GM12864 (cell line): ENCODE results near the gene BIK.

Experiments used
- DNase-seq: peaks from one replicate; pipeline ENCODE4 v3.0.0-alpha.2; 2011; ENCODE audit warnings: low read depth
- H3K4me3 ChIP-seq: 2 replicates; pipeline ENCODE4 v1.5.1; 2011; ENCODE audit warnings: mild to moderate bottlenecking, low read depth, low read length, control low read depth
- CTCF ChIP-seq: IDR thresholded peaks from 2 replicates; pipeline ENCODE4 v1.5.1; 2011; ENCODE audit warnings: low read depth, mild to moderate bottlenecking, moderate library complexity, low read length, control low read depth, inconsistent platforms; ENCODE audit errors: missing control alignments

Gene BIK

GRCh38 chr22:43154887-43155536, 44.5 kb downstream of the BIK start:
- no peak for TF ChIP-seq CTCF
- no peak for DNase-seq

GRCh38 chr22:43155789-43156188, 45.2 kb downstream of the BIK start:
- TF ChIP-seq CTCF = no peak
- no peak for DNase-seq
- H3K4me3 ChIP-seq = no peak overlapping the region

More at GRCh38 chr22:43154887-43155536, 44.5 kb downstream of the BIK start:
- no peak overlapping the region for H3K4me3 ChIP-seq

GRCh38 chr22:43156413-43156812, 45.9 kb downstream of the BIK start:
- H3K4me3 ChIP-seq = no peak overlapping the region
- no peak for TF ChIP-seq CTCF
- no peak for DNase-seq

- DNase-seq = no peak
- no peak overlapping the region for H3K4me3 ChIP-seq
- TF ChIP-seq CTCF = no peak
Observed at GRCh38 chr22:43157874-43158546, 47.5 kb downstream of the BIK start.

GRCh38 chr22:43158778-43159483, 48.4 kb downstream of the BIK start:
- TF ChIP-seq CTCF = no peak
- no peak overlapping the region for H3K4me3 ChIP-seq
- DNase-seq = no peak

- no peak for DNase-seq
- TF ChIP-seq CTCF = peak; percentile 52
- no peak overlapping the region for H3K4me3 ChIP-seq
Observed at GRCh38 chr22:43159484-43160178, 49.1 kb downstream of the BIK start.
